T-helper 22 cell (primary cell): ENCODE data around the gene DIP2A.
"Not testable (repeated sequence)": the region's sequence is repeated elsewhere in the genome, so short reads cannot be mapped to it uniquely, and the experiment has no call there.

Experiments
- DNase-seq: peaks from one replicate; pipeline ENCODE4 v3.0.0-alpha.2; 2020; ENCODE audit warnings: low read depth

DIP2A gene

GRCh38 chr21:46448108-46448507 is 10.6 kb upstream of the DIP2A start:
- DNase-seq: no peak

DNA sequence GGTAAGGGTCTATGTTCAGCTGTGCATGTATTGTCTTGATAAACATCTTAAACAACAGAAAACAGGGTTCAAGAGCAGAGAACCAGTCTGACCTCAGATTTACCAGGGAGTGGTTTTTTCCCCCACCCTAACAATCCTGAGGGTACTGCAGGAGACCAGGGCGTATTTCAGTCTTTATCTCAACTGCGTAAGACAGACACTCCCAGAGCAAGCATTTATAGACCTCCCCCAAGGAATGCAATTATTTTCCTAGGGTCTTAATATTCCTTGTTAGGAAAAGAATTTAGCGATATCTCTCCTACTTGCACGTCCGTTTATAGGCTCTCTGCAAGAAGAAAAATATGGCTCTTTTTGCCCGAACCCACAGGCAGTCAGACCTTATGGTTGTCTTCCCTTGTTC is 9.8 kb upstream of the DIP2A start:
- not testable (repeated sequence) for DNase-seq

GRCh38 chr21:46452710-46453109 is 6.0 kb upstream of the DIP2A start:
- DNase-seq: no peak

GRCh38 chr21:46454142-46454541 is 4.5 kb upstream of the DIP2A start:
- DNase-seq: no peak

GRCh38 chr21:46454634-46455390 is 3.9 kb upstream of the DIP2A start:
- no peak for DNase-seq

GRCh38 chr21:46455575-46456385 is 2.9 kb upstream of the DIP2A start:
- DNase-seq: no peak

DNA sequence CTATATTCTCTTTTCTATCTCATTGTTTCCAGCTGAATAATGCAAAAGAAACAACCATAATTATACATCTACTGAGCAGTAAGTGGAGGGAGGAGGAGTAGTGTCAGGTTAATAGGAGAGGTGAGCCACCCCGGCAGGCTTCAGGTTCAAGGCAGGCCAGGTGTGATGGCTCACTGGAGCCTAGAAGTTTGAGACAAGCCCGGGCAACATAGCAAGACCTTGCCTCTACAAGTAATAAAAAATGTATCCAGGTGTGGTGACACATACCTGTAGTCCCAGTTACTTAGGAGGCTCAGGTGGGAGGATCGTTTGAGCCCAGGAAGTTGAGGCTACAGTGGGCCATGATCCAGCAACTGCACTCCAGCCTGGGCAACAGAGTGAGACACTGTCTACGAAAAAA is 1.9 kb upstream of the DIP2A start:
- no peak for DNase-seq

DNA sequence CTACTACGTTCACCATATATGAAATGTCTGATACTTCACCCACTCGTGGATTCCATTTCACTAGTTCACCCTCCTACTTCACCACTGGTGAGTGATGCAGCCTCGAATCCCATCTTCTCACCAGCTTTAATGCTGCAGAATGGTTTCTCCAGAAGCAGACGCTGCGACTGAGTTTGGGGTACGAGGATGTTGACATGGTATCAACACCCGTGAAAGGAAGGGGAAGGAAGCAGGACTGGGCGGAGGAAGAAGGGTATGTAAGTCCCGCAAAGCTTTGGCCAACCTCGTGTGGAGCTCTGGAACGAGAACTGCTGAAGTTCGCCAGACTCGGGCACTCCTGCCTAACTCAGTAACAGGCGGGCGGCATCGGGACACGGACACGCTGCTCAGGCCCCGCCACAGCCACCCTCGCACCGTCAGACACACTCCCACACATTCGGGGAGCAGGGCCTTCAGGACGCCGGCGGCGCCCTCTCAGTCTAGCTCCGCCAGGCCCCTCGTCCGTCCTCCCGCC is 833 bp upstream of the DIP2A start:
- DNase-seq: no peak

GRCh38 chr21:46459024-46459355 is 299 bp downstream of the DIP2A start:
- DNase-seq: no peak

GRCh38 chr21:46459356-46460112 is 843 bp downstream of the DIP2A start:
- no peak for DNase-seq

GRCh38 chr21:46461909-46462308 is 3.2 kb downstream of the DIP2A start:
- DNase-seq: no peak

DNA sequence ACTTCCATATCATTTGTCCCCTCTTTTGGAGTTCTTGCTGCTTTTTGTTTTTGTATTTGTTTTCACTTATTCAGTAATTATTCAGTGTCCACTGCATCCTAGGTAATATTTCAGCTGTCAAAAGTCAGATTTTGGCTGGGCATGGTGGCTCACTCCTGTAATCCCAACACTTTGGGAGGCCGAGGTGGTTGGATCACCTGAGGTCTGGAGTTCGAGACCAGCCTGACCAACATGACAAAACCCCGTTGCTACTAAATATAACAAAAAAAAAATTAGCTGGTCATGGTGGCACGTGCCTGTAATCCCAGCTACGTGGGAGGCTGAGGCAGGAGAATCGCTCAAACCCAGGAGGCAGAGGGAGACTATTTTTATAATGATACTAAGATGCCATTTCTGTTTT is 6.5 kb downstream of the DIP2A start:
- not testable (repeated sequence) for DNase-seq

DNA sequence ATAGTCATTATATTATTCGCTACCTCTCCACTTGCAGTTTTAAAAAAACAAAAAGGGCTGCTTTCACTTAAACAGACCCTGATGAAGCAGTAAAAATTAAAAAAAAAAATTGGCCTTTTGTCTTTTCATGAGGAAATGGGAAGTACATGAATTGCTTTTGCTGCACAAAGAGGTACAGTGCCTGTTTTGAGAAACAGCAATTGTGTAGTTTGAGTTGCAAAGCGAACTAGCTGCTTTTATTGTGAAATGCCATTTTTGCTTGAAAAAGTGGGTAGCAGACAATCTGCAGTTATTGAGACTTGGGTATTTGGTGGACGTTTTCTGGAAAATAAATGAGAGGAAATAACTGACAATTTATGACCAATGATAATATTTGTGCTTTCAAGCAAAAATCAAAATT is 7.0 kb downstream of the DIP2A start:
- DNase-seq: no peak

- DNase-seq: no peak
Observed at GRCh38 chr21:46468108-46468774, 9.6 kb downstream of the DIP2A start.

DNA sequence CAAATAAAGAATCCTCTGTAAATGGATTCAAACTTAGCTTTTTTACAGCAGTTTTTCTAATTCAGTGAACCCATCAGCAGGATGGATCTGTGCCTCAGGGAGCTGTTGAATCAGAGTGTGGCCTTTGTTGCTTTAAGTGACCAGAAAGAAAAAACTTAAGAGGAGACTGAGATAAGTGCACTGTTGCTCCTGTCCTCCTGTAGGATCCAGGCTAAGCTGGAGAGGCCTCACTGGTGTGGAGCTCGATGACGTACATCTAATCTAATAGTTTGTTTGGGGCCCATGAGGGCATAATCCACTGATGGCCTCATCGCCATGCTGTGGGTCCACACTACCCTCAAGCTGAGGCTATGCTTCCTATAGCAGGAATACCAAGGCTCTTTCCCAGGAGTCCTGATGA is 10.6 kb downstream of the DIP2A start:
- no peak for DNase-seq

DNA sequence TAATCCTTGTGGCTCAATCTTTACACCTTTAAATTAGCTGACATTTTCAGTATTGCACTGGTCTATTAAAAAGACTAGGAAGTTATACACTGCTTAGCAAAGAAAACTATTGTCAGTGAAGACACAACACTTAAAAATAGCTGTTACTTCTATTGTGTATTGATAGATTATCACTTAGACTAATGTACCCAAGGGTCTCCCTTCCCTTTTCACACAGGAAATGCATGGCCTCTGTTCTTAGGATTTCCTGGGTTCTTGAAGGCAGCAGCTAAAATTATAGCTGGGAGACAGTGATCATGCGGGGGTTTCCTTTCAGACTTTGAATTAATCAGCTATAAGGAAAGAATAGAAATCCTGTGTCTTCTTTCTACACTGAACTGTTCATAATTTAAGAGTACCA is 12.8 kb downstream of the DIP2A start:
- DNase-seq: no peak

- no peak for DNase-seq
Observed at GRCh38 chr21:46472246-46472645, 13.6 kb downstream of the DIP2A start.

GRCh38 chr21:46474382-46474781 is 15.7 kb downstream of the DIP2A start:
- no peak for DNase-seq

DNA sequence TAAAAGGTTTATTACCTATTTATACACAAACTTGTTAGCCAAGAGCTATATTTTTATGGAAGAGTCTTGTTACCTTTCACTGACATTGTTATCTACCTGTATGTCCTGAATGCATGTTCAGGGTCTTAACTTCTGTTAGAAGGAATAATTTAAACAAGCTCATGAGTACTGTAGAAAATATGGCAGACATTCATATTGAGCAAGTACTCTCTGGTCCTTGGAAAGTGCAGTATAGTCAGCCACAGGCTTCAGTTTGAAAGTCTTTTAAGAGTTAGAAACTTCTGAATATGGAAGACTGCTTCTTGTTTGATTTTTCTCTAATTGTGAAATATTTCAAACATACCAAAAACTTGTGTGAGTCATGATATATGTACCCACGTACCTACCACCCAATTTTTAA is 16.6 kb downstream of the DIP2A start:
- no peak for DNase-seq

GRCh38 chr21:46477765-46478164 is 19.1 kb downstream of the DIP2A start:
- no peak for DNase-seq

DNA sequence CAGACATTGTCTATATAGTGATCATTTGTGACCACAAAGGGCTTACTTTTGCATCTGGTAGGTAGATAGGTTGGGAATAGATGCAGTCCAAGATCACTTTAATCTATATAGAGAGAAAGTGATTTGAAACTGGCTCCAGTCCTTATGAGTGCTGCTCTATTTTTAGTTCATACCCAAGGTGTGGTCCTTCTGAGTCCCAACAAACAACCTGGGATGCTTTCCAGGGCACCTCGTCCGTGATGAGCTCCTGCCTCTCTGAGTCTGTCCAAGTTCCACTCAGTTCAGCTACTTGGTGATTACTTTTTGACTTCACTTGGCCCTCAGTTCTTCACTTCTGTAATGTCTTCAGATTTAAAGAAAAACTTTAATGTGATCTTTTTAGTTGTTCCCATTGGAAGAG is 20.2 kb downstream of the DIP2A start:
- DNase-seq: no peak

- no peak for DNase-seq
Observed at GRCh38 chr21:46480466-46480865, 21.8 kb downstream of the DIP2A start.
